K562 (cell line): ENCODE measurements around the gene NUF2. TPM values are rescaled to one million over a fixed set of nuclear protein-coding genes. Genes with fewer than 3 reads are reported as not detected.

Experiments used
- HDAC8 ChIP-seq: fragments of 450-650 bp; IDR thresholded peaks from 2 replicates; pipeline ENCODE4 v1.6.1; 2016; ENCODE audit warnings: mild to moderate bottlenecking, missing genetic modification characterization, moderate library complexity, missing compliant biosample characterization
- JUND ChIP-seq, 2 experiments: IDR thresholded peaks; 2 replicates in 1 of 2; 3 replicates in 1 of 2; pipeline ENCODE4 v1.6.1; 2011; ENCODE audit warnings: borderline replicate concordance in 2 of 2, low read depth in 2 of 2, low read length in 2 of 2, improper control_type of control experiment in 1 of 2, missing biosample characterization in 1 of 2, missing genetic modification characterization in 1 of 2, missing genetic modification reagents in 1 of 2
- MAZ ChIP-seq, 2 experiments: fragments of 450-650 bp in 1 of 2; sonication (generic) in 1 of 2; formaldehyde crosslinking; IDR thresholded peaks in 1 of 2; conservative IDR thresholded peaks in 1 of 2; 2 replicates each; pipeline versions ENCODE4 v1.4.0 to v1.5.0; 2020; ENCODE audit warnings: mild to moderate bottlenecking in 1 of 2, missing genetic modification reagents in 1 of 2
- POU5F1 ChIP-seq: fragments of 150-350 bp; IDR thresholded peaks from 2 replicates; pipeline ENCODE4 v1.6.1; 2014; ENCODE audit warnings: borderline replicate concordance, low read length, low read depth, mild to moderate bottlenecking; ENCODE audit not compliant: partially characterized antibody
- TAF9B ChIP-seq: fragments of 450-650 bp; IDR thresholded peaks from 2 replicates; pipeline ENCODE4 v1.6.1; 2018; ENCODE audit warnings: mild to moderate bottlenecking; ENCODE audit not compliant: partially characterized antibody
- polyA plus RNA-seq, 8 experiments: library from polyadenylated mRNA; depleted of rRNA in 4 of 8; stranded (reverse) in 5 of 8; unstranded in 3 of 8; fragments of >200 nt; fragmentation: Nextera tagmentation in 2 of 8; fragmentation: Illumina TruSeq in 1 of 8; extraction: Ambion mirVana in 2 of 8; extraction: Trizol in 1 of 8; gene quantifications; 2 replicates each; pipeline versions ENCODE4 v1.2.1 to v1.2.3, GENCODE V29; 2011 to 2014; ENCODE audit warnings: inconsistent platforms in 1 of 8, missing spikeins in 1 of 8
- total RNA-seq, 7 experiments: library from RNA; depleted of rRNA in 6 of 7; stranded (reverse); fragments of >200 nt in 6 of 7; fragmentation: Illumina TruSeq in 2 of 7; extraction: Trizol in 2 of 7; gene quantifications; 2 replicates each; pipeline versions ENCODE4 v1.2.1 to v1.2.3, GENCODE V29; 2011 to 2021; ENCODE audit warnings: low replicate concordance in 1 of 7
- TF ChIP-seq, protein P1 (sequence below), 2 experiments: fragments of 450-650 bp in 1 of 2; sonication (generic) in 1 of 2; formaldehyde crosslinking in 1 of 2; IDR thresholded peaks; 2 replicates each; pipeline versions ENCODE4 v1.7.1 to v1.9.0; 2016 to 2022; ENCODE audit warnings: inconsistent platforms in 1 of 2, mild to moderate bottlenecking in 1 of 2, missing genetic modification reagents in 1 of 2
- TF ChIP-seq, protein P2 (sequence below): fragments of 250-450 bp; sonication (Bioruptor Pico); IDR thresholded peaks from 2 replicates; pipeline ENCODE4 v1.5.1; 2021; ENCODE audit warnings: mild to moderate bottlenecking

NUF2 gene
- total and polyA plus RNA-seq, 9 of the 15 experiments (the other 6 are each of a cell fraction or from before 2014, with no cell fraction given): 42.5 to 90.0 (median 60.3) TPM

DNA sequence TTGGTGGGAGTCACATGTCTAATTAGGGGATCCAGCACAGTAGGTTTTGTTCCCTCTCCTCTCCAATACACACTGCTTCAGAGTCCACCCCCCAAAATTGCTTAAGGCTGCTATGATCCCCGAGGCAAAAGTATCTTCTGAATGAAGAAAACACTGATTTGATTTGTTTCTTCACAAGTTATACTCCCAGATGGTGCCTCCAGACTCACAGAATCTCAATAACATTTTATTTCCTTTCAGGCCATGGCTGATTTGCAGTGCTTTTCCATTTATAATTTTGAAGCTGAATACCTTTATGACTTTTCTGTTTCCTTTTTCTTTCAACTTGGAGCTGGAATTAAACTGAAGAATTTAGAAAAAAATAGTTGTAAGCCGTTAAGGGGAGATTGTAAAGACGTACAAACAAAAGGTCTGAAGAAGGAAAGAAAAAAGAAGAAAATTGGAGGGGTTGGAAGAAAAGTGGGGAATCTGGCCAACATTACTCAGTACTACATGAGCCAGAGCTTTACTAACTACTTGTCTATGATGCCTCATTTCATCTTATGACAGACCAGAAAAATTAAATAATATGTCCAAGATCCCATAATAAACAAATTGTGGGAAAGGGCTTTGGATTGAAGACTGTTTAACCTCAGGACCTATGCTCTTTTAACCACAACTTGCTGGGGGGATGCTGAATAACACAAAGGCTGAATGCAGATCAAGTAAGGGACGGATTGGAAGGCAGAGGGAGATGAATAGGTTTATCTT is 75.9 kb downstream of the NUF2 start (continued):
- TF ChIP-seq POU5F1: no peak
- no peak for TF ChIP-seq TAF9B
- TF ChIP-seq JUND (IDR thresholded peaks at IDR 0.05; ENCODE audit: borderline replicate concordance, low read depth, low read length): no peak
- TF ChIP-seq JUND (tag; IDR thresholded peaks at IDR 0.05; ENCODE audit: borderline replicate concordance, low read depth, low read length): no peak
- TF ChIP-seq, protein P1, sequence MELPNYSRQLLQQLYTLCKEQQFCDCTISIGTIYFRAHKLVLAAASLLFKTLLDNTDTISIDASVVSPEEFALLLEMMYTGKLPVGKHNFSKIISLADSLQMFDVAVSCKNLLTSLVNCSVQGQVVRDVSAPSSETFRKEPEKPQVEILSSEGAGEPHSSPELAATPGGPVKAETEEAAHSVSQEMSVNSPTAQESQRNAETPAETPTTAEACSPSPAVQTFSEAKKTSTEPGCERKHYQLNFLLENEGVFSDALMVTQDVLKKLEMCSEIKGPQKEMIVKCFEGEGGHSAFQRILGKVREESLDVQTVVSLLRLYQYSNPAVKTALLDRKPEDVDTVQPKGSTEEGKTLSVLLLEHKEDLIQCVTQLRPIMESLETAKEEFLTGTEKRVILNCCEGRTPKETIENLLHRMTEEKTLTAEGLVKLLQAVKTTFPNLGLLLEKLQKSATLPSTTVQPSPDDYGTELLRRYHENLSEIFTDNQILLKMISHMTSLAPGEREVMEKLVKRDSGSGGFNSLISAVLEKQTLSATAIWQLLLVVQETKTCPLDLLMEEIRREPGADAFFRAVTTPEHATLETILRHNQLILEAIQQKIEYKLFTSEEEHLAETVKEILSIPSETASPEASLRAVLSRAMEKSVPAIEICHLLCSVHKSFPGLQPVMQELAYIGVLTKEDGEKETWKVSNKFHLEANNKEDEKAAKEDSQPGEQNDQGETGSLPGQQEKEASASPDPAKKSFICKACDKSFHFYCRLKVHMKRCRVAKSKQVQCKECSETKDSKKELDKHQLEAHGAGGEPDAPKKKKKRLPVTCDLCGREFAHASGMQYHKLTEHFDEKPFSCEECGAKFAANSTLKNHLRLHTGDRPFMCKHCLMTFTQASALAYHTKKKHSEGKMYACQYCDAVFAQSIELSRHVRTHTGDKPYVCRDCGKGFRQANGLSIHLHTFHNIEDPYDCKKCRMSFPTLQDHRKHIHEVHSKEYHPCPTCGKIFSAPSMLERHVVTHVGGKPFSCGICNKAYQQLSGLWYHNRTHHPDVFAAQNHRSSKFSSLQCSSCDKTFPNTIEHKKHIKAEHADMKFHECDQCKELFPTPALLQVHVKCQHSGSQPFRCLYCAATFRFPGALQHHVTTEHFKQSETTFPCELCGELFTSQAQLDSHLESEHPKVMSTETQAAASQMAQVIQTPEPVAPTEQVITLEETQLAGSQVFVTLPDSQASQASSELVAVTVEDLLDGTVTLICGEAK (IDR thresholded peaks at IDR 0.05): no peak
- TF ChIP-seq, protein P1 (CRISPR knock-in tag; IDR thresholded peaks at IDR 0.05): no peak
- no peak for TF ChIP-seq MAZ (CRISPR knock-in tag; conservative IDR thresholded peaks at IDR 0.05 in 1 of 2, IDR thresholded peaks at IDR 0.05 in 1 of 2)
- TF ChIP-seq HDAC8 (tag): no peak
- TF ChIP-seq, protein P2, sequence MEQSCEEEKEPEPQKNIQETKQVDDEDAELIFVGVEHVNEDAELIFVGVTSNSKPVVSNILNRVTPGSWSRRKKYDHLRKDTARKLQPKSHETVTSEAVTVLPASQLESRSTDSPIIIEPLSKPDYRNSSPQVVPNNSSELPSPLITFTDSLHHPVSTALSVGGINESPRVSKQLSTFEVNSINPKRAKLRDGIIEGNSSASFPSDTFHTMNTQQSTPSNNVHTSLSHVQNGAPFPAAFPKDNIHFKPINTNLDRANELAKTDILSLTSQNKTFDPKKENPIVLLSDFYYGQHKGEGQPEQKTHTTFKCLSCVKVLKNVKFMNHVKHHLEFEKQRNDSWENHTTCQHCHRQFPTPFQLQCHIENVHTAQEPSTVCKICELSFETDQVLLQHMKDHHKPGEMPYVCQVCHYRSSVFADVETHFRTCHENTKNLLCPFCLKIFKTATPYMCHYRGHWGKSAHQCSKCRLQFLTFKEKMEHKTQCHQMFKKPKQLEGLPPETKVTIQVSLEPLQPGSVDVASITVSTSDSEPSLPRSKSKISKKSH: no peak
